Measurements from ENCODE around the gene KIAA0232.

DNA sequence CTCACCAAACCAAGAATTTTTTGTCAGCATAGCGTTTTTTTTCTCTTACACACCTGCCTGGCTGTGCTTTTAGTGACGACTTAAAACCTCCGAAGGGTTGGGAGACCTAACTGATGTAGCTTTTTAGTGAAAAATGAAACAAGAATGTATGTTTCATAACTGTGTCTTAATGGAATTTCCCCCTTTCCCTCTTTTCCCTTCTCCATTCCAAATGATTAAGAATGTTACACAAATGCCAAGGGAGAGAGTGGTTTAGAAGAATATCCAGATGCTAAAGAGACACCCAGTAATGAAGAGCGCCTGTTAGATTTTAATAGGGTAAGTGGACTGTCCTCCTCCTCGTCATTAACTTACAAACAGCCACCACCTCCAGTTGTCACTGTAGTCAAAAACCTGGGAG is 93.9 kb downstream of the KIAA0232 start:
- TF ChIP-seq TCF12 (IDR thresholded peaks at IDR 0.05; ENCODE audit: low read depth, low read length) (no peak), POLR2AphosphoS5 (IDR thresholded peaks at IDR 0.05; ENCODE audit: low read depth, low read length) (no peak)
- TF ChIP-seq, protein P1, sequence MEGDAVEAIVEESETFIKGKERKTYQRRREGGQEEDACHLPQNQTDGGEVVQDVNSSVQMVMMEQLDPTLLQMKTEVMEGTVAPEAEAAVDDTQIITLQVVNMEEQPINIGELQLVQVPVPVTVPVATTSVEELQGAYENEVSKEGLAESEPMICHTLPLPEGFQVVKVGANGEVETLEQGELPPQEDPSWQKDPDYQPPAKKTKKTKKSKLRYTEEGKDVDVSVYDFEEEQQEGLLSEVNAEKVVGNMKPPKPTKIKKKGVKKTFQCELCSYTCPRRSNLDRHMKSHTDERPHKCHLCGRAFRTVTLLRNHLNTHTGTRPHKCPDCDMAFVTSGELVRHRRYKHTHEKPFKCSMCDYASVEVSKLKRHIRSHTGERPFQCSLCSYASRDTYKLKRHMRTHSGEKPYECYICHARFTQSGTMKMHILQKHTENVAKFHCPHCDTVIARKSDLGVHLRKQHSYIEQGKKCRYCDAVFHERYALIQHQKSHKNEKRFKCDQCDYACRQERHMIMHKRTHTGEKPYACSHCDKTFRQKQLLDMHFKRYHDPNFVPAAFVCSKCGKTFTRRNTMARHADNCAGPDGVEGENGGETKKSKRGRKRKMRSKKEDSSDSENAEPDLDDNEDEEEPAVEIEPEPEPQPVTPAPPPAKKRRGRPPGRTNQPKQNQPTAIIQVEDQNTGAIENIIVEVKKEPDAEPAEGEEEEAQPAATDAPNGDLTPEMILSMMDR (IDR thresholded peaks at IDR 0.05; ENCODE audit: control extremely low read depth in 1 of 3, insufficient read depth in 1 of 3, low read depth in 1 of 3, low read length in 3 of 3) = no peak

All from H1 (cell line).